Ishikawa (cell line): ENCODE measurements around the gene BACH2.

Experiments
- CEBPB ChIP-seq: IDR thresholded peaks from 2 replicates; pipeline ENCODE4 v1.6.1; 2012
- EP300 ChIP-seq: IDR thresholded peaks from 2 replicates; pipeline ENCODE4 v1.6.1; 2012; ENCODE audit warnings: borderline replicate concordance
- MAX ChIP-seq: IDR thresholded peaks from 2 replicates; pipeline ENCODE4 v1.6.1; 2012
- RAD21 ChIP-seq: IDR thresholded peaks from 2 replicates; pipeline ENCODE4 v1.6.1; 2012; ENCODE audit warnings: low read depth
- TCF12 ChIP-seq: IDR thresholded peaks from 2 replicates; pipeline ENCODE4 v1.6.1; 2012; ENCODE audit warnings: low read depth
- YY1 ChIP-seq: IDR thresholded peaks from 2 replicates; pipeline ENCODE4 v1.6.1; 2012; ENCODE audit warnings: low read depth
- TF ChIP-seq, protein P1 (sequence below): IDR thresholded peaks from 2 replicates; pipeline ENCODE4 v1.6.1; 2012; ENCODE audit warnings: low read depth, mild to moderate bottlenecking

DNA sequence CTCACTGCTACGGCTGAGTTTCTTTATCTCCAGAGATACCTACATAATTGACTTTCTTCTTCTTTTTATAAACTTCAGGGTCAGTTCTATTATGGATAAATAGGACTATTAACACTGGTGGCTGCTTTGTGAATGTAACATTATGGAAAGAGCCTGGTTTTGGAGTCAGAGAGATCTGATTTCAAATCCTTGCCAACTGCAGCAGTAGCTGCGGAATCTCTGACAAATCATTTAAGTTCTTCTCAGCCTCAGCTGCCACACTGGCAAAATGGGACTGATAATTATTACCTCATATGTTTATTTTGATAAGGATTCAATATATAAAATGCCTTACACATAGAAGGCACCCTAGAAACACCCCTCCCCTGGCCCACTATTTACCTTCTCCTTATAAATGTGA lies 160.5 kb downstream of the BACH2 start:
- TF ChIP-seq EP300: no peak
- no peak for TF ChIP-seq RAD21
- no peak for TF ChIP-seq YY1
- TF ChIP-seq, protein P1, sequence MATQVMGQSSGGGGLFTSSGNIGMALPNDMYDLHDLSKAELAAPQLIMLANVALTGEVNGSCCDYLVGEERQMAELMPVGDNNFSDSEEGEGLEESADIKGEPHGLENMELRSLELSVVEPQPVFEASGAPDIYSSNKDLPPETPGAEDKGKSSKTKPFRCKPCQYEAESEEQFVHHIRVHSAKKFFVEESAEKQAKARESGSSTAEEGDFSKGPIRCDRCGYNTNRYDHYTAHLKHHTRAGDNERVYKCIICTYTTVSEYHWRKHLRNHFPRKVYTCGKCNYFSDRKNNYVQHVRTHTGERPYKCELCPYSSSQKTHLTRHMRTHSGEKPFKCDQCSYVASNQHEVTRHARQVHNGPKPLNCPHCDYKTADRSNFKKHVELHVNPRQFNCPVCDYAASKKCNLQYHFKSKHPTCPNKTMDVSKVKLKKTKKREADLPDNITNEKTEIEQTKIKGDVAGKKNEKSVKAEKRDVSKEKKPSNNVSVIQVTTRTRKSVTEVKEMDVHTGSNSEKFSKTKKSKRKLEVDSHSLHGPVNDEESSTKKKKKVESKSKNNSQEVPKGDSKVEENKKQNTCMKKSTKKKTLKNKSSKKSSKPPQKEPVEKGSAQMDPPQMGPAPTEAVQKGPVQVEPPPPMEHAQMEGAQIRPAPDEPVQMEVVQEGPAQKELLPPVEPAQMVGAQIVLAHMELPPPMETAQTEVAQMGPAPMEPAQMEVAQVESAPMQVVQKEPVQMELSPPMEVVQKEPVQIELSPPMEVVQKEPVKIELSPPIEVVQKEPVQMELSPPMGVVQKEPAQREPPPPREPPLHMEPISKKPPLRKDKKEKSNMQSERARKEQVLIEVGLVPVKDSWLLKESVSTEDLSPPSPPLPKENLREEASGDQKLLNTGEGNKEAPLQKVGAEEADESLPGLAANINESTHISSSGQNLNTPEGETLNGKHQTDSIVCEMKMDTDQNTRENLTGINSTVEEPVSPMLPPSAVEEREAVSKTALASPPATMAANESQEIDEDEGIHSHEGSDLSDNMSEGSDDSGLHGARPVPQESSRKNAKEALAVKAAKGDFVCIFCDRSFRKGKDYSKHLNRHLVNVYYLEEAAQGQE: no peak
- no peak for TF ChIP-seq TCF12
- TF ChIP-seq MAX: no peak
- no peak for TF ChIP-seq CEBPB
